Hepatocyte (in vitro differentiated cells): ENCODE measurements around the gene ADSS2.

Experiments used
- CTCF ChIP-seq: fragments of 200-600 bp; sonication (generic); IDR thresholded peaks from 2 replicates; pipeline ENCODE4 v1.5.1; 2016; ENCODE audit warnings: antibody characterized with exemption, mild to moderate bottlenecking; ENCODE audit not compliant: poor library complexity
- EZH2 ChIP-seq: fragments of 200-600 bp; sonication (generic); IDR thresholded peaks from 2 replicates; pipeline ENCODE4 v1.6.1; 2016; ENCODE audit warnings: antibody characterized with exemption, mild to moderate bottlenecking, borderline replicate concordance

DNA sequence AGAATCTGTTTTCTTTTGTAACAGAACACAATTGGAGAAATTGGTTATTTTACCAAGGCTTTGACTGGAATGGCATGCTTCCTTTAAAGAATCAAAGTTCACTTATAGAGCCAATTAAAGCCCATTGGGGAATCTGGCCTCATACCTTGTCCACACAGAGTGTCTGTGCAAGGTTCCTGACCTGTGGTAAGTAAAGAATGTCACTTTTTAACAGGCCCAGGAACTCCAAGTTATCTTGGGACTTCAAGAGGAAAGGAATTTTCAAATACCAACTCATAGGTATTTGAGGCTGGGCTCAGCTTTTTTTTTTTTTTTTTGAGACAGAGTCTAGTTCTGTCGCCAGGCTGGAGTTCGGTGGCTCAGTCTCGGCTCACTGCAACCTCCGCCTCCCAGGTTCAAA lies 7.1 kb upstream of the ADSS2 start:
- TF ChIP-seq CTCF (no peak), EZH2 (no peak)
